MM.1S (cell line): ENCODE measurements around the gene MAN1C1.

ENCODE experiments used
- CTCF ChIP-seq: fragments of 300-600 bp; sonication (generic); IDR thresholded peaks from 2 replicates; pipeline ENCODE4 v1.5.1; 2016; ENCODE audit warnings: antibody characterized with exemption, low read length, mixed read lengths
- EZH2 ChIP-seq: fragments of 300-600 bp; sonication (generic); optimal IDR thresholded peaks from 2 replicates; pipeline ENCODE3; 2017; ENCODE audit warnings: low read depth, mild to moderate bottlenecking, antibody characterized with exemption, low read length, mixed read lengths

GRCh38 chr1:25634066-25634465 lies 17.5 kb downstream of the MAN1C1 start:
- TF ChIP-seq CTCF (no peak), EZH2 (no peak)
